GM18517 (cell line): ENCODE measurements around the gene TSHZ2.

Experiments
- ATAC-seq: cut with Tn5 transposase; IDR thresholded peaks from one replicate; pipeline ENCODE4 v1.9.1; 2021; ENCODE audit warnings: mild to moderate bottlenecking, moderate library complexity; ENCODE audit not compliant: unreplicated experiment

Gene TSHZ2

DNA sequence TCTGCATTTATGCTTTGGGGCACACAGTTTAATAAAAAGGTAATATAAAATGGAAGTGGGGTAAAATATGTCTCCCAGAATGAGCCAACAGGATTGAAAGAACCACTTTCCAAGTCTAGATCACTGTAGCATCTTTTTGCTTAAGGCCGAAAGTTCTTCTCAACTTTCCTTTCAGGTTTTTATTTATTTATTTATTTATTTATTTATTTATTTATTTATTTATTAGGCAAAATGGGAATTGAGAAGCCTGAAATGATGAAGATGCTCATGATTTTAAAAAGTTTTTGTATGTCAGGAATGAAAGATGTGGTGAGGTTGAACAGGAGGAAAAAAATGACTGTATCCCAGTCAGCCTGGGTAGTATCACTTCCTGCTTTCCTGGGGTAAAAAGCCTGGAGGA lies 24.0 kb downstream of the TSHZ2 start:
- ATAC-seq: no peak

- ATAC-seq: no peak
These were observed 24.5 kb downstream of the TSHZ2 start for GRCh38 chr20:52996658-52997057.

- no peak for ATAC-seq
These were observed 26.1 kb downstream of the TSHZ2 start for GRCh38 chr20:52998268-52998667.

- no peak for ATAC-seq
These were observed 26.9 kb downstream of the TSHZ2 start for GRCh38 chr20:52999040-52999439.

- peak; percentile 71 for ATAC-seq
These were observed 29.5 kb downstream of the TSHZ2 start for GRCh38 chr20:53001498-53002301.

- no peak for ATAC-seq
These were observed 30.6 kb downstream of the TSHZ2 start for GRCh38 chr20:53002786-53003185.

DNA sequence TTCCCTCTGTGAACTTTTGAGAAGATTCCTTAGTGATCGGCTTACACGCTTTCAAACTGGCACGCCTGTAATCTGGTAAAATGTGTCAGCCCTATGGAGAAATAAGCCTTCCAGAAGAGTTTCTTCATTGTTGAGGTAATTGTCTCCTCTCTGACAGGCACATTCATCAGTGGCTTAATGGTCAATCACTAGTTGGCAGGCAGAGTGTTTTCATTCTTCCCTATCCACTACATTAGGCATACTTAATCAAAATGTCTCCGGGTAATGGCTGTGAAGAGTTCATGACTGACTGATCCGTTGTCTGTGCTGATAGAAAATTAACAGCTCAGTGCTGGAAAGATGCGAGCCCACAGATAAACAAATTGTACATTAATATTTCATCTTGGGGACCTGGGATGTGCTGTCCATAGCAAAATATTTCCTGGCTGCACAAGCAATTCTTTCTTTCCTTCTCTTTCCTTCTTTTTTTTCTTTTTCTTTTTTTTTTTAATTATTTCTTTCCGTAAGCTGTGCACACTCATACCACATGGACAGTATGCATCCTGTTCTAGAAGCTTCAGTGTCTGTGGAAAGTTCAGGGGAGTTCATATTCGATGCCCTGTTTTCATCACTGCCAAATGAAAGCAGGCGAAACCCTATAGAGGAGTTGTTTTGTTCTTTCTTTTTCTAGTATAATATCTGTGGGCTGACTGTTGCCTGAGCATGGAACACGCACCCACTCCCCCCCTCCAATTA lies 31.4 kb downstream of the TSHZ2 start:
- no peak for ATAC-seq

DNA sequence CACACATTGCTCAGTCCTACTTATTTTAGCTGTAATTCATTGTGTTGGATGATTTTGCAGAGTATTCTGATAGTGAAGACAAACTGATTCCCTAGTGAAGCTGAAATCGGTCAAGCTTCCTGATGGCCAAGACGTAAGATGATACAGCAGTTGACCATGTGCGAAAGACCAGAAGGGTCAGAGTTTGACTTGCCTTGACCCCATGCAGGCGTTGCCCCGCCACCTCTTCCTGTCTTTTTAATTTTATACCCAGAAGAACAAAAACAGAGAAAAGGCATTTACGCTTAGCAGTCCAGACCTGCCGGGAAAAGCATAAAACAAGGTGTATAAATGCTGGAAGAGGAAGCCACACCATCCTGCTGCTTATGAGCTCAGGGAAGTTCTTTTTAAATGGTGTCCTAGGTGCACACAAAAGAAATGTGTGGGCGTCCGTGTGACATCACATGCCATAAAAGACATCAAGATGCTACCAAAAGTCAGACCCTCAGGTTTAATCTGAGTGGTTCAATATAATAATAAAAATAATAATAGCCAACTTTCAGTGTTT lies 32.2 kb downstream of the TSHZ2 start:
- ATAC-seq: no peak

GRCh38 chr20:53009979-53010735 lies 38.0 kb downstream of the TSHZ2 start:
- ATAC-seq: no peak

- no peak for ATAC-seq
These were observed 39.5 kb downstream of the TSHZ2 start for GRCh38 chr20:53011640-53012039.

- no peak for ATAC-seq
These were observed 41.0 kb downstream of the TSHZ2 start for GRCh38 chr20:53013183-53013582.

DNA sequence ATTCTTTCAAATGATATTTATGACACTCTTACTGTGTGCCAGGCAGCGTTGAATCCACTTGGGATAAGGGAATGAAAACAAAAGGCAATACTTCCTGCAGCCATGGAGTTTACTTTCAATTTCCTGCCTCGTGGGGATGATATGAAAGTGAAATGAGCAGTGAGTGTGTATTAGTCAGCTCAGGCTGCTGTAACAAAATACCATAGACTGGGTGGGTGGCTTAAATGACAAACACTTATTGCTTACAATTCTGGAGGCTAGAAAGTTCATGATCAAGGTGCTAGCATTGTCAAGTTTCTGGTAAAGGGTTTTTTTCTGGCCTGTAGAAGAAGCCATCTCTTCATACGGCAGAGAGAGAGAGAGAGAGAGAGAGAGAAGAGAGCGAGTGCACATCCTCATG lies 41.7 kb downstream of the TSHZ2 start:
- ATAC-seq: no peak

- no peak for ATAC-seq
These were observed 43.9 kb downstream of the TSHZ2 start for GRCh38 chr20:53016071-53016470.

- no peak for ATAC-seq
These were observed 44.4 kb downstream of the TSHZ2 start for GRCh38 chr20:53016534-53017042.

GRCh38 chr20:53017206-53017605 lies 45.0 kb downstream of the TSHZ2 start:
- ATAC-seq: no peak

- ATAC-seq: no peak
These were observed 47.3 kb downstream of the TSHZ2 start for GRCh38 chr20:53019464-53019863.

DNA sequence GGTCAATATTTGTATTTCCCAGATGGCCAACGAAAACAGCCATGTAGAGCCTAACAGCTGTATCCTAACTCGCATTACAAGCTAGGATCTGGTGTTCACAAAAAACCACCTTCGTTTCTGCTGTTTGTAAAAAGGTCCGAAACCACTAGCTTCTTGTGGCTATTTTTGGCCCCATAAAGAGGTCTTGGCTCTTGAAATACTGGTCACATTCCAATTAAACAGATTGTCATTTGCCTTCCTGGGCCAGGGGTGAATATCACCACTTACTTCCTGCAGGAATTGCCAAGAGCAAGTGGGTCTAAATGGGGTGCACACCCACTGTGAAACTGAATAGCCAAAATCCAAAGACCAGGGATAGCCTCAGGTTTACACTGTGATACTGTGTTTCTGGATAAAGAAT lies 48.2 kb downstream of the TSHZ2 start:
- ATAC-seq: no peak

- ATAC-seq: no peak
These were observed 48.7 kb downstream of the TSHZ2 start for GRCh38 chr20:53020834-53021233.

DNA sequence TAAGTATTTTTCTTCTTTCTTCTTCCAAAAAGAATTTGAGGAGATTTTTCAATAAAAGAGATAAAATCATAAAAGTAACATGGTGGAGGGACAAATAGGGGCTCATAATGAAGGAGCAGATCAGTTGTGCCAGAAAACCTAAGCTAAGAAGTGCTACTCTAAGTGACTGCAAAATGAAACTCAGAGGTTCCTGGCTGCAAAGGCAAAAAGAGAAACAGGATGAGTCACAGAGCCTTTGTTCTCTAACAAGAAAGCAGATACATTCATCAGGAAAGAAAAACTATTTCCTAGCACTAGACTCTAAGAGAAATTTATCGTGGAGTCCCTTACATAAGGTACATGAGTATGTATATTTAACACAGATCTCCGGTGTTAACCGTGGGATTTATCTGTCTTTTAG lies 49.8 kb downstream of the TSHZ2 start:
- ATAC-seq: no peak

DNA sequence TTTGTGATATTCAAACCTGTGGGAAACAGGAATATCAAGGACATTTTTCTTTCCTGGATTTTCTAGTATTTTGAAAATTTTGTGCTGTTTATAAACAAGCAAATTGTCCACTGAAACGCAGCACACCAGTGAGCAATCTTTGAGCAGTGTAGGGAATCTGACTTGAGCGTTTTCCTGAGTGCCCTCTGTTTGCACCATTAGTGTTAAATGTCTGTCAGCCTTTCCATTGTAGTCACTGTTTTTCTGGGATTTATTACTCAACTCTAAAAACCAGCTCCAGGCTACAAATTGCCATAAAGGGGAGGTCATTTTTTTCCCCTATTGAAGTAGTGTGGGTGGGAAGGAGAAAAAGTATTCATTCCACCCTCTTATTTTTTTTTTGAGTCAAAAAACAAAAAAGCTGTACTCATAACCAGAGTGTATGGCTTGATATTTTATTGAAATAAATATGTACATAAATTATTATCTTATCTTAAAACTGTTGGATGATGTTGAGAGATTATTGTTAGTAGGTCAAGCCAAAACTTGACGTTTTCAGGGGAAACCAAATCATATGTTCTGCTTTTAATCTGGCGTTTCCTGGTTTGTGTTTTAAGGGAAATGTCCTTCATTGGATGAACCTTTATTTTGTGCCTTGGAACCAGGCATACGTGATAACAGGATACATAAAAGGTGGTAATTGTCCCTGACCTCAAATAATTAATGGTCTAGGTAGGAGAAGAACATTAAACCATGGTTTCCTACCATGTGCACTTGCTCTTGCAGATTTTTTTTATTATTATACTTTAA lies 51.8 kb downstream of the TSHZ2 start:
- no peak for ATAC-seq
